NT2/D1 (cell line): ENCODE measurements around the gene F5.

Experiments used
- SUZ12 ChIP-seq: IDR thresholded peaks from 2 replicates; pipeline ENCODE4 v1.6.1; 2011; ENCODE audit not compliant: insufficient read length, insufficient read depth; ENCODE audit errors: extremely low read depth
- ZNF274 ChIP-seq: IDR thresholded peaks from 2 replicates; pipeline ENCODE4 v1.6.1; 2011; ENCODE audit warnings: mild to moderate bottlenecking, low read depth, low read length

GRCh38 chr1:169473347-169473746 is 112.9 kb downstream of the F5 start:
- TF ChIP-seq ZNF274 (no peak), SUZ12 (no peak)
